GM12878 (cell line): ENCODE results near the gene RHOB.

ENCODE experiments used
- BRCA1 ChIP-seq: IDR thresholded peaks from 2 replicates; pipeline ENCODE4 v1.6.1; 2011; ENCODE audit warnings: low read depth, low read length, improper control_type of control experiment
- CTCF ChIP-seq, 3 experiments: IDR thresholded peaks in 2 of 3; conservative IDR thresholded peaks in 1 of 3; 2 replicates each; pipeline ENCODE4 v1.5.1; 2011; ENCODE audit warnings: low read depth in 3 of 3, low read length in 3 of 3, mild to moderate bottlenecking in 3 of 3, control low read depth in 2 of 3, moderate library complexity in 2 of 3, inconsistent platforms in 1 of 3, mixed read lengths in 1 of 3; ENCODE audit not compliant: control insufficient read depth in 2 of 3, insufficient read depth in 1 of 3; ENCODE audit errors: extremely low read depth in 1 of 3
- EZH2 ChIP-seq: IDR thresholded peaks from 2 replicates; pipeline ENCODE4 v1.6.1; 2012; ENCODE audit warnings: low read depth, mild to moderate bottlenecking, control low read depth, inconsistent platforms, low read length, borderline replicate concordance; ENCODE audit not compliant: control insufficient read depth
- MAX ChIP-seq: IDR thresholded peaks from 2 replicates; pipeline ENCODE4 v1.6.1; 2012; ENCODE audit warnings: low read depth, low read length, improper control_type of control experiment
- MXI1 ChIP-seq: fragments of 150-350 bp; IDR thresholded peaks from 2 replicates; pipeline ENCODE4 v1.6.1; 2011; ENCODE audit warnings: low read depth, mild to moderate bottlenecking, inconsistent platforms, low read length, improper control_type of control experiment
- NBN ChIP-seq: fragments of 450-650 bp; IDR thresholded peaks from 2 replicates; pipeline ENCODE4 v1.6.1; 2016
- POLR2AphosphoS5 ChIP-seq: IDR thresholded peaks from 2 replicates; pipeline ENCODE4 v1.6.1; 2011; ENCODE audit warnings: mild to moderate bottlenecking, low read length, inconsistent platforms
- SUZ12 ChIP-seq: fragments of 200-600 bp; sonication (generic); IDR thresholded peaks from one replicate; pipeline ENCODE4 v1.6.1; 2018; ENCODE audit warnings: antibody characterized with exemption, mild to moderate bottlenecking; ENCODE audit not compliant: unreplicated experiment
- ZZZ3 ChIP-seq: IDR thresholded peaks from 2 replicates; pipeline ENCODE4 v1.6.1; 2011; ENCODE audit warnings: low read depth; ENCODE audit not compliant: control insufficient read depth, insufficient read length

GRCh38 chr2:20448246-20448976, 1.5 kb downstream of the RHOB start:
- TF ChIP-seq MXI1 (no peak), EZH2 (no peak), CTCF (IDR thresholded peaks at IDR 0.05 in 2 of 3, conservative IDR thresholded peaks at IDR 0.05 in 1 of 3; ENCODE audit: control insufficient read depth in 2 of 3, extremely low read depth in 1 of 3, insufficient read depth in 1 of 3, low read depth in 3 of 3, low read length in 3 of 3) (no peak), MAX (no peak), BRCA1 (no peak), NBN (no peak), SUZ12 (no peak), ZZZ3 (no peak), POLR2AphosphoS5 (no peak)
